Measurements from ENCODE around the gene ZFP36L1. TPM values are rescaled to one million over a fixed set of nuclear protein-coding genes. Genes with fewer than 3 reads are reported as not detected.

Gene ZFP36L1
- total and polyA plus RNA-seq, 9 of the 15 experiments (the other 6 are each of a cell fraction or from before 2014, with no cell fraction given) = 1.3 to 26.6 (median 3.7) TPM

- no peak for TF ChIP-seq CTCF (IDR thresholded peaks at IDR 0.05 in 2 of 3, conservative IDR thresholded peaks at IDR 0.05 in 1 of 3; ENCODE audit: insufficient read depth in 2 of 3, low read depth in 1 of 3, low read length in 3 of 3)
- peak; percentile 91 for TF ChIP-seq CBFA2T2 (conservative IDR thresholded peaks at IDR 0.05)
- TF ChIP-seq RHOXF2B (CRISPR knock-in tag; conservative IDR thresholded peaks at IDR 0.05) = no peak
- no peak for TF ChIP-seq ZNF124 (CRISPR knock-in tag; IDR thresholded peaks at IDR 0.05)
- TF ChIP-seq SRSF9 (IDR thresholded peaks at IDR 0.05; ENCODE audit: borderline replicate concordance, low read depth, low read length) = no peak
- peak; percentile 41; the same call in 1 of the 2 replicates for TF ChIP-seq FOXM1 (IDR thresholded peaks at IDR 0.05; ENCODE audit: low read depth)
- TF ChIP-seq FOXM1 (CRISPR knock-in tag; IDR thresholded peaks at IDR 0.05; ENCODE audit: low read depth) = no peak
- no peak for TF ChIP-seq RERE (CRISPR knock-in tag; IDR thresholded peaks at IDR 0.05; ENCODE audit: borderline replicate concordance)
- TF ChIP-seq HNRNPH1 (optimal IDR thresholded peaks at IDR 0.05; ENCODE audit: low read depth, low read length) = no peak
- TF ChIP-seq ZSCAN29 (IDR thresholded peaks at IDR 0.05) = no peak
- peak; percentile 82 for TF ChIP-seq TCF3 (CRISPR knock-in tag; IDR thresholded peaks at IDR 0.05)
- TF ChIP-seq SNAPC5 (CRISPR knock-in tag; IDR thresholded peaks at IDR 0.05) = no peak
- TF ChIP-seq MBD2 (IDR thresholded peaks at IDR 0.05; ENCODE audit: borderline replicate concordance, low read depth) = 0 out of 2 replicates have a peak, but pooled peaks have one; percentile 28
- TF ChIP-seq HNRNPLL (IDR thresholded peaks at IDR 0.05; ENCODE audit: low read depth, low read length, poor library complexity, severe bottlenecking) = no peak
- TF ChIP-seq OTX1 (CRISPR knock-in tag; IDR thresholded peaks at IDR 0.05) = no peak
- 0 out of 3 replicates have a peak, but pooled peaks of 1 of the 2 experiments have one; percentile 51 for TF ChIP-seq CBX3 (IDR thresholded peaks at IDR 0.05; ENCODE audit: borderline replicate concordance in 1 of 2, low read length in 2 of 2)
- TF ChIP-seq SMARCE1 (IDR thresholded peaks at IDR 0.05) = peak; percentile 80
- TF ChIP-seq NCOR1 (IDR thresholded peaks at IDR 0.05) = peak; percentile 84
- TF ChIP-seq VEZF1 (CRISPR knock-in tag; IDR thresholded peaks at IDR 0.05) = peak; percentile 78
Observed at GRCh38 chr14:68762953-68763764, 29.7 kb downstream of the ZFP36L1 start (continued).
